Measurements from ENCODE around the gene KLC1.
A peak's percentile ranks its signal among the peaks of the same experiment; 100 is the strongest.
"Not testable (repeated sequence)": the region's sequence is repeated elsewhere in the genome, so short reads cannot be mapped to it uniquely, and the experiment has no call there.

Gene KLC1

DNA sequence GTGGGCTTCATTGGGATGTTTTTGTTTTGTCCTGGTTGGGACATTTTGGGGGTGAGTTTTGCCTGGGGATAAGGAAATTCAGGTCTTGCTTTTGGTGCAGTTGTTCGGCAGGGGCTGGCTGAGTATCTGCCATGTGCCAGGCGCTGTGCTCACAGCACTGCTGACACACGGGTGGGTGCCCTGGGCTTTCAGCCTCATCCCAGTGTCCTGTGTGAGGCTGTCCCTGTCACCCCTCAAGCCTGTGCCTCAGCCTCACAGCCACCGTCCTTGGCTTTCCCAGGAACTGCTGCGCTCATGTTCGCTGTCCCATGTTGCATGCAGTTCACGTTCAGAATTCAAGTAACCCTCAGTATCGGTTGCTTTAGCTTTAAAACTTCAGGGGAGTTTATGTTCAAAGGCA, 61.3 kb downstream of the KLC1 start:
- Histone ChIP-seq H3K27me3 (ENCODE audit: control insufficient read depth, low read length) (no peaks in the 10 kb centered on the region), H3K79me2 (ENCODE audit: control insufficient read depth, low read length) (peaks cover 36% of the 10 kb centered on the region), H3K27ac (ENCODE audit: low read depth, low read length) (peak overlapping the region; percentile 92), H3K9me2 (replicated peaks; ENCODE audit: control insufficient read depth, low read length) (no peaks in the 10 kb centered on the region), H3K4me1 (ENCODE audit: control insufficient read depth, low read length) (peaks cover 69% of the 10 kb centered on the region), H3F3A (ENCODE audit: control insufficient read depth, insufficient read depth) (peaks cover 41% of the 10 kb centered on the region), H3K4me3 (ENCODE audit: low read length) (peak overlapping the region; percentile 70), H3K36me3 (ENCODE audit: control insufficient read depth, low read length) (peaks cover 56% of the 10 kb centered on the region), H4K20me1 (ENCODE audit: control insufficient read depth, insufficient read depth, low read depth, low read length) (no peaks in the 10 kb centered on the region), H3K4me2 (ENCODE audit: low read length) (peak overlapping the region; percentile 80), H3K9me3 (ENCODE audit: control insufficient read depth, insufficient read depth, low read length) (no peaks in the 10 kb centered on the region)
- TF ChIP-seq, protein P1, sequence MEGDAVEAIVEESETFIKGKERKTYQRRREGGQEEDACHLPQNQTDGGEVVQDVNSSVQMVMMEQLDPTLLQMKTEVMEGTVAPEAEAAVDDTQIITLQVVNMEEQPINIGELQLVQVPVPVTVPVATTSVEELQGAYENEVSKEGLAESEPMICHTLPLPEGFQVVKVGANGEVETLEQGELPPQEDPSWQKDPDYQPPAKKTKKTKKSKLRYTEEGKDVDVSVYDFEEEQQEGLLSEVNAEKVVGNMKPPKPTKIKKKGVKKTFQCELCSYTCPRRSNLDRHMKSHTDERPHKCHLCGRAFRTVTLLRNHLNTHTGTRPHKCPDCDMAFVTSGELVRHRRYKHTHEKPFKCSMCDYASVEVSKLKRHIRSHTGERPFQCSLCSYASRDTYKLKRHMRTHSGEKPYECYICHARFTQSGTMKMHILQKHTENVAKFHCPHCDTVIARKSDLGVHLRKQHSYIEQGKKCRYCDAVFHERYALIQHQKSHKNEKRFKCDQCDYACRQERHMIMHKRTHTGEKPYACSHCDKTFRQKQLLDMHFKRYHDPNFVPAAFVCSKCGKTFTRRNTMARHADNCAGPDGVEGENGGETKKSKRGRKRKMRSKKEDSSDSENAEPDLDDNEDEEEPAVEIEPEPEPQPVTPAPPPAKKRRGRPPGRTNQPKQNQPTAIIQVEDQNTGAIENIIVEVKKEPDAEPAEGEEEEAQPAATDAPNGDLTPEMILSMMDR (IDR thresholded peaks at IDR 0.05; ENCODE audit: low read depth, low read length, poor library complexity, severe bottlenecking) = no peak
- no peak for TF ChIP-seq EZH2phosphoT487 (IDR thresholded peaks at IDR 0.05; ENCODE audit: borderline replicate concordance, low read length)

DNA sequence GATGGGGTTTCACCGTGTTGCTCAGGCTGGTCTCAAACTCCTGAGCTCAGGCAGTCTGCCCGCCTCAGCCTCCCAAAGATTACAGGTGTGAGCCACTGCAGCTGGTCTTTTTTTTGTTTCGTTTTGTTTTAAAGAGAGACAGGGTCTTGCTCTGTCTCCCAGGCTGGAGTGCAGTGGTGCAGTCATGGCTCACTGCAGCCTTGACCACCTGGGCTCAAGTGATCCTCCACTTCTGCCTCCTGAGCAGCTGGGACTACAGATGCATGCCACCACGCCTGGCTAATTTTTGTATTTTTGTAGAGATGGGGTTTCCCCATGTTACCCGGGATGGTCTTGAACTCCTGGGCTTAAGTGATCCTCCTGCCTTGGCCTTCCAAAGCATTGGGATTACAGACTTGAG, 62.6 kb downstream of the KLC1 start:
- Histone ChIP-seq H3K4me3 (ENCODE audit: low read length) (peak overlapping the region; percentile 70), H3K79me2 (ENCODE audit: control insufficient read depth, low read length) (peaks cover 45% of the 10 kb centered on the region), H3K4me2 (ENCODE audit: low read length) (peak overlapping the region; percentile 80), H3K4me1 (ENCODE audit: control insufficient read depth, low read length) (peaks cover 83% of the 10 kb centered on the region), H3K36me3 (ENCODE audit: control insufficient read depth, low read length) (peaks cover 57% of the 10 kb centered on the region), H3F3A (ENCODE audit: control insufficient read depth, insufficient read depth) (peaks cover 47% of the 10 kb centered on the region), H3K27ac (ENCODE audit: low read depth, low read length) (peak overlapping the region; percentile 92)
- H4K20me1 ChIP-seq (ENCODE audit: control insufficient read depth, insufficient read depth, low read depth, low read length); H3K27me3 ChIP-seq (ENCODE audit: control insufficient read depth, low read length); H3K9me2 ChIP-seq (replicated peaks; ENCODE audit: control insufficient read depth, low read length); H3K9me3 ChIP-seq (ENCODE audit: control insufficient read depth, insufficient read depth, low read length): not testable (repeated sequence)

DNA sequence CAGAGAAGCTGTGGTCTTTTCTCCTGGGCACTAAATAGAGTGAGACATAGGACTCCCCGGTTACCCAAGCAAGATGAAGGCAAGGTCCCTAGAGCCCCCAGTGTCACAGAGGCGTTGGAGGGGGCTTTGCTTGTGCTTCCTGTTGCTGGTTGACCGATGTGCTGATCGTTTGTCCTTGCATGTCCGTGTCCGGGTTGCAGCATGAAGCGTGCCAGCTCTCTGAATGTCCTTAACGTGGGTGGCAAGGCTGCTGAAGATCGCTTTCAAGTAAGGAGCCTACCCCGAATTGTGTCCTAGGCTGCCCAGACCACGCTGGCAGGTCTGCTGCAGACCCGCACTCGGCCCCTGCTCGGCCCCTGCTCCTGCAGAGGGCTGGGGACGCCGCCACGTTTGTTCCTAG, 63.1 kb downstream of the KLC1 start:
- peaks cover 88% of the 10 kb centered on the region for H3K4me1 ChIP-seq (ENCODE audit: control insufficient read depth, low read length)
- peak overlapping the region; percentile 80 for H3K4me2 ChIP-seq (ENCODE audit: low read length)
- peaks cover 50% of the 10 kb centered on the region for H3K79me2 ChIP-seq (ENCODE audit: control insufficient read depth, low read length)
- H3K4me3 ChIP-seq (ENCODE audit: low read length) = peak overlapping the region; percentile 70
- no peak for TF ChIP-seq EZH2phosphoT487 (IDR thresholded peaks at IDR 0.05; ENCODE audit: borderline replicate concordance, low read length)
- TF ChIP-seq, protein P1 (IDR thresholded peaks at IDR 0.05; ENCODE audit: low read depth, low read length, poor library complexity, severe bottlenecking) = no peak
- H3K27me3 ChIP-seq (ENCODE audit: control insufficient read depth, low read length) = no peaks in the 10 kb centered on the region
- H3K9me2 ChIP-seq (replicated peaks; ENCODE audit: control insufficient read depth, low read length) = no peaks in the 10 kb centered on the region
- H3F3A ChIP-seq (ENCODE audit: control insufficient read depth, insufficient read depth) = peaks cover 52% of the 10 kb centered on the region
- H3K36me3 ChIP-seq (ENCODE audit: control insufficient read depth, low read length) = peaks cover 58% of the 10 kb centered on the region
- peak overlapping the region; percentile 92 for H3K27ac ChIP-seq (ENCODE audit: low read depth, low read length)
- H3K9me3 ChIP-seq (ENCODE audit: control insufficient read depth, insufficient read depth, low read length) = no peaks in the 10 kb centered on the region
- no peaks in the 10 kb centered on the region for H4K20me1 ChIP-seq (ENCODE audit: control insufficient read depth, insufficient read depth, low read depth, low read length)

DNA sequence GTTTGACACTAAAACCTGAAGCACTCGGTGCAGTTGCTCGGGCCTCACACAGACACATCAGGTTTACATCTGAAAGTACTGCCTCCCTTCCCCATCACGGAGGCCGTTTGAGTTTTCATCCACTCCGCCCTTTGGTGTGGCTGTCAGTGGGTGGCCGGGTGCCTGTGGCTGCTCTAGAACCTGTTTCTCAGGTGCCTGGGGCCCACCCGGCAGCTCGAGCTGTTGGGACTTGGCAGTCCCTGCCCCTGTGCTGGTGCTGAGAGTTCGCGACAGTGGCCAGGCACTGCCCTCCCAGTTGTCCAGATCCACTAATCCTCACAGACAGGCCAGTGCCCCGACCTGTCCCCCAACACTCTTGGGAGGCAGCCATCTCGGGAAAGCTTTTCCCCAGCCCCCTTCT, 63.9 kb downstream of the KLC1 start:
- Histone ChIP-seq H4K20me1 (ENCODE audit: control insufficient read depth, insufficient read depth, low read depth, low read length) (no peaks in the 10 kb centered on the region), H3K4me3 (ENCODE audit: low read length) (peak overlapping the region; percentile 70), H3K36me3 (ENCODE audit: control insufficient read depth, low read length) (peaks cover 61% of the 10 kb centered on the region), H3K27me3 (ENCODE audit: control insufficient read depth, low read length) (no peaks in the 10 kb centered on the region), H3K9me3 (ENCODE audit: control insufficient read depth, insufficient read depth, low read length) (no peaks in the 10 kb centered on the region), H3K4me1 (ENCODE audit: control insufficient read depth, low read length) (peaks cover 95% of the 10 kb centered on the region), H3F3A (ENCODE audit: control insufficient read depth, insufficient read depth) (peaks cover 47% of the 10 kb centered on the region), H3K9me2 (replicated peaks; ENCODE audit: control insufficient read depth, low read length) (no peaks in the 10 kb centered on the region), H3K27ac (ENCODE audit: low read depth, low read length) (peak overlapping the region; percentile 92), H3K79me2 (ENCODE audit: control insufficient read depth, low read length) (peaks cover 57% of the 10 kb centered on the region), H3K4me2 (ENCODE audit: low read length) (peak overlapping the region; percentile 80)
- TF ChIP-seq, protein P1 (IDR thresholded peaks at IDR 0.05; ENCODE audit: low read depth, low read length, poor library complexity, severe bottlenecking) = no peak
- TF ChIP-seq EZH2phosphoT487 (IDR thresholded peaks at IDR 0.05; ENCODE audit: borderline replicate concordance, low read length) = no peak

All from DOHH2 (cell line).